DND-41 (cell line): Measurements from ENCODE around the gene ALG3.
"Not testable (repeated sequence)": the region's sequence is repeated elsewhere in the genome, so short reads cannot be mapped to it uniquely, and the experiment has no call there.

Experiments used
- ATAC-seq: fragments of 200-7000 bp; cut with Tn5 transposase; 3 replicates; pipeline ENCODE4 v1.9.1; 2021; ENCODE audit warnings: low read depth; ENCODE audit not compliant: insufficient read depth
- DNase-seq: peaks from one replicate; pipeline ENCODE4 v3.0.0-alpha.2; 2020
- H2AFZ ChIP-seq: 2 replicates; pipeline ENCODE4 v1.6.0; 2012; ENCODE audit warnings: low read depth, low read length
- H3K27ac ChIP-seq: 2 replicates; pipeline ENCODE4 v1.5.1; 2012; ENCODE audit warnings: low read length, inconsistent platforms
- H3K27me3 ChIP-seq: fragments of 200-600 bp; sonication (generic); 2 replicates; pipeline ENCODE4 v1.6.0; 2012; ENCODE audit warnings: low read length, mild to moderate bottlenecking, inconsistent platforms; ENCODE audit not compliant: insufficient read depth, poor library complexity
- H3K36me3 ChIP-seq: 2 replicates; pipeline ENCODE4 v1.5.1; 2012; ENCODE audit warnings: low read length, inconsistent platforms; ENCODE audit not compliant: insufficient read depth
- H3K4me1 ChIP-seq: 2 replicates; pipeline ENCODE4 v1.5.1; 2012; ENCODE audit warnings: mild to moderate bottlenecking, low read length; ENCODE audit not compliant: insufficient read depth
- H3K4me2 ChIP-seq: 2 replicates; pipeline ENCODE4 v1.6.0; 2012; ENCODE audit warnings: mild to moderate bottlenecking, moderate library complexity, low read length, inconsistent platforms; ENCODE audit not compliant: insufficient read depth
- H3K4me3 ChIP-seq, 2 experiments: fragments of 200-600 bp in 1 of 2; shearing (Covaris generic) in 1 of 2; 2 replicates each; pipeline ENCODE4 v1.5.1; 2012 to 2016; ENCODE audit warnings: inconsistent platforms in 2 of 2, low read length in 2 of 2, mild to moderate bottlenecking in 2 of 2, low read depth in 1 of 2, moderate library complexity in 1 of 2
- H3K79me2 ChIP-seq: 2 replicates; pipeline ENCODE4 v1.6.0; 2012; ENCODE audit warnings: low read length, inconsistent platforms; ENCODE audit not compliant: insufficient read depth
- H3K9ac ChIP-seq: 2 replicates; pipeline ENCODE4 v1.6.0; 2012; ENCODE audit warnings: low read depth, mild to moderate bottlenecking, inconsistent platforms, low read length, moderate library complexity
- H3K9me3 ChIP-seq: 2 replicates; pipeline ENCODE4 v1.5.1; 2012; ENCODE audit warnings: low read length, moderate library complexity, mild to moderate bottlenecking, inconsistent platforms; ENCODE audit not compliant: insufficient read depth, severe bottlenecking
- H4K20me1 ChIP-seq: 2 replicates; pipeline ENCODE4 v1.6.0; 2012; ENCODE audit warnings: low read length; ENCODE audit not compliant: insufficient read depth
- EZH2 ChIP-seq: IDR thresholded peaks from 3 replicates; pipeline ENCODE4 v1.6.1; 2012; ENCODE audit warnings: borderline replicate concordance, low read depth, mild to moderate bottlenecking, moderate library complexity, low read length, inconsistent platforms; ENCODE audit not compliant: severe bottlenecking
- TF ChIP-seq, protein P1 (sequence below): IDR thresholded peaks from 2 replicates; pipeline ENCODE4 v1.5.1; 2012; ENCODE audit warnings: borderline replicate concordance, low read length, moderate library complexity, mild to moderate bottlenecking; ENCODE audit not compliant: poor library complexity, severe bottlenecking; ENCODE audit errors: extremely low read depth

The ALG3 gene

GRCh38 chr3:184275961-184276910, 27.5 kb upstream of the ALG3 start, which contains the start of gene ECE2:
TSS of gene ECE2 (plus strand) at chr3:184276022. CDS start at chr3:184276154, 132 bp downstream.
- no peaks in the 10 kb centered on the region for H3K36me3 ChIP-seq
- H3K4me1 ChIP-seq, result no peaks in the 10 kb centered on the region
- no peaks in the 10 kb centered on the region for H4K20me1 ChIP-seq
- H3K9me3 ChIP-seq, result no peaks in the 10 kb centered on the region
- H2AFZ ChIP-seq, result no peak within 1 kb of the TSS
- no peak for DNase-seq
- no peak within 1 kb of the TSS for H3K4me3 ChIP-seq
- no peak for ATAC-seq
- no peak within 1 kb of the TSS for H3K27ac ChIP-seq
- TF ChIP-seq EZH2, result no peak
- TF ChIP-seq, protein P1, sequence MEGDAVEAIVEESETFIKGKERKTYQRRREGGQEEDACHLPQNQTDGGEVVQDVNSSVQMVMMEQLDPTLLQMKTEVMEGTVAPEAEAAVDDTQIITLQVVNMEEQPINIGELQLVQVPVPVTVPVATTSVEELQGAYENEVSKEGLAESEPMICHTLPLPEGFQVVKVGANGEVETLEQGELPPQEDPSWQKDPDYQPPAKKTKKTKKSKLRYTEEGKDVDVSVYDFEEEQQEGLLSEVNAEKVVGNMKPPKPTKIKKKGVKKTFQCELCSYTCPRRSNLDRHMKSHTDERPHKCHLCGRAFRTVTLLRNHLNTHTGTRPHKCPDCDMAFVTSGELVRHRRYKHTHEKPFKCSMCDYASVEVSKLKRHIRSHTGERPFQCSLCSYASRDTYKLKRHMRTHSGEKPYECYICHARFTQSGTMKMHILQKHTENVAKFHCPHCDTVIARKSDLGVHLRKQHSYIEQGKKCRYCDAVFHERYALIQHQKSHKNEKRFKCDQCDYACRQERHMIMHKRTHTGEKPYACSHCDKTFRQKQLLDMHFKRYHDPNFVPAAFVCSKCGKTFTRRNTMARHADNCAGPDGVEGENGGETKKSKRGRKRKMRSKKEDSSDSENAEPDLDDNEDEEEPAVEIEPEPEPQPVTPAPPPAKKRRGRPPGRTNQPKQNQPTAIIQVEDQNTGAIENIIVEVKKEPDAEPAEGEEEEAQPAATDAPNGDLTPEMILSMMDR, result no peak
- no peaks in the 10 kb centered on the region for H3K27me3 ChIP-seq
- no peak within 1 kb of the TSS for H3K9ac ChIP-seq
- H3K4me2 ChIP-seq, result no peak within 1 kb of the TSS
- no peaks in the 10 kb centered on the region for H3K79me2 ChIP-seq

DNA sequence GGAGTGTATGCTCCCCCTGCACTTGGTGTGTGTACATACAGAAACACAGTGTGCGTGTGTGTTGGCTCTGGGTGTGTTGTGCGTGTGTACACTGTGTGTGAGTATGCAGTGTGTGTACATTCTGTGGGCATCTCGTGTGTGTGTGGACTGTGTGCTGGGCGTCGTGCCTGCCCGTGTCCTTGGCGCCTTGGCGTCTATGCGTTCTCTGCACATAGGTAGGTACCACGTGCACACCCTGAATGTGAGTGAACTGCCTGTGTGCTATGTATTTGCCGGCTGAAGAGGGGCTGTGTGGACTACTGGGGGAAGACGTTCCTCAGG, 26.6 kb upstream of the ALG3 start:
- ATAC-seq (no peak), DNase-seq (no peak)
- TF ChIP-seq, protein P1, result no peak
- TF ChIP-seq EZH2, result no peak
- Histone ChIP-seq H3K27ac (no peak overlapping the region), H3K36me3 (no peaks in the 10 kb centered on the region), H2AFZ (no peak overlapping the region), H3K27me3 (no peaks in the 10 kb centered on the region), H4K20me1 (no peaks in the 10 kb centered on the region), H3K4me3 (no peak overlapping the region), H3K79me2 (no peaks in the 10 kb centered on the region), H3K9me3 (no peaks in the 10 kb centered on the region), H3K9ac (no peak overlapping the region), H3K4me2 (no peak overlapping the region), H3K4me1 (no peaks in the 10 kb centered on the region)

- Histone ChIP-seq H3K36me3 (no peaks in the 10 kb centered on the region), H2AFZ (no peak overlapping the region), H3K79me2 (no peaks in the 10 kb centered on the region), H3K4me3 (no peak overlapping the region), H3K9me3 (no peaks in the 10 kb centered on the region), H4K20me1 (no peaks in the 10 kb centered on the region), H3K4me1 (no peaks in the 10 kb centered on the region), H3K27ac (no peak overlapping the region), H3K9ac (no peak overlapping the region), H3K27me3 (no peaks in the 10 kb centered on the region), H3K4me2 (no peak overlapping the region)
- TF ChIP-seq, protein P1, result no peak
- TF ChIP-seq EZH2, result no peak
- ATAC-seq (no peak), DNase-seq (no peak)
Observed at GRCh38 chr3:184272269-184272668, 23.5 kb upstream of the ALG3 start.

DNA sequence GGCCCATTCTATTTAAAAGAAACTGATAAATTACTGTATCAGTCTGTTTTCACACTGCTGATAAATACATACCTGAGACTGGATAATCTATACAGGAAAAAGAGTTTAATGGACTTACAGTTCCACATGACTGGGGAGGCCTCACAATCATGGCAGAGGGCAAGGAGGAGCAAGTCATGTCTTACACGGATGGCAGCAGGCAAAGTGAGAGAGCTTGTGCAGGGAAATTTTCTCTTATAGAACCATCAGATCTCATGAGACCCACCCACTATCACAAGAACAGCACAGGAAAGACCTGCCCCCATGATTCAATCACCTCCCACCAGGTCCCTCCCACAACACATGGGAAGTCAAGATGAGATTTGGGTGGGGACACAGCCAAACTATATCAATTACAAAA, 18.5 kb upstream of the ALG3 start:
- not testable (repeated sequence) for H2AFZ ChIP-seq, ATAC-seq, H3K27me3 ChIP-seq, H3K79me2 ChIP-seq, H3K4me1 ChIP-seq, H4K20me1 ChIP-seq, DNase-seq, H3K27ac ChIP-seq, H3K9me3 ChIP-seq, H3K9ac ChIP-seq, H3K4me2 ChIP-seq, H3K4me3 ChIP-seq, H3K36me3 ChIP-seq
